Glutamatergic neuron (in vitro differentiated cells): Measurements from ENCODE around the gene NTSR2. TPM values are rescaled to one million over a fixed set of nuclear protein-coding genes. Genes with fewer than 3 reads are reported as not detected.

Source experiments
- DNase-seq: peaks from one replicate; pipeline ENCODE4 v3.0.0; 2022
- H3K27ac Mint-ChIP-seq: one replicate; pipeline ENCODE4 v1.8.0; 2020; ENCODE audit warnings: mild to moderate bottlenecking, mixed read lengths, inconsistent platforms; ENCODE audit not compliant: unreplicated experiment
- H3K27me3 Mint-ChIP-seq: one replicate; pipeline ENCODE4 v1.8.0; 2020; ENCODE audit warnings: mild to moderate bottlenecking, moderate library complexity, mixed read lengths, inconsistent platforms; ENCODE audit not compliant: unreplicated experiment
- H3K36me3 Mint-ChIP-seq: one replicate; pipeline ENCODE4 v1.8.0; 2020; ENCODE audit warnings: mild to moderate bottlenecking, mixed read lengths, inconsistent platforms; ENCODE audit not compliant: unreplicated experiment
- H3K4me1 Mint-ChIP-seq: one replicate; pipeline ENCODE4 v1.8.0; 2020; ENCODE audit warnings: mild to moderate bottlenecking, low read depth, mixed read lengths, inconsistent platforms; ENCODE audit not compliant: unreplicated experiment
- H3K4me3 Mint-ChIP-seq: one replicate; pipeline ENCODE4 v1.8.0; 2020; ENCODE audit warnings: mild to moderate bottlenecking, mixed read lengths, inconsistent platforms; ENCODE audit not compliant: unreplicated experiment
- H3K9me3 Mint-ChIP-seq: one replicate; pipeline ENCODE4 v1.8.0; 2020; ENCODE audit warnings: mild to moderate bottlenecking, moderate library complexity, mixed read lengths, inconsistent platforms; ENCODE audit not compliant: unreplicated experiment
- total RNA-seq: library from RNA; stranded (reverse); fragmentation: NEBNext Ultra II Directional; extraction: Animal tissue kit (Norgen Biotek cat#: 25700); gene quantifications from one replicate; pipeline ENCODE4 v1.2.1, GENCODE V29; 2021; ENCODE audit not compliant: unreplicated experiment
- TF ChIP-seq, protein P1 (sequence below): fragments of 200-600 bp; sonication (generic); IDR thresholded peaks from one replicate; pipeline ENCODE4 v1.5.0; 2021; ENCODE audit not compliant: partially characterized antibody, unreplicated experiment

NTSR2 gene
- total RNA-seq, 1 donor from 2014 or later, result not detected

DNA sequence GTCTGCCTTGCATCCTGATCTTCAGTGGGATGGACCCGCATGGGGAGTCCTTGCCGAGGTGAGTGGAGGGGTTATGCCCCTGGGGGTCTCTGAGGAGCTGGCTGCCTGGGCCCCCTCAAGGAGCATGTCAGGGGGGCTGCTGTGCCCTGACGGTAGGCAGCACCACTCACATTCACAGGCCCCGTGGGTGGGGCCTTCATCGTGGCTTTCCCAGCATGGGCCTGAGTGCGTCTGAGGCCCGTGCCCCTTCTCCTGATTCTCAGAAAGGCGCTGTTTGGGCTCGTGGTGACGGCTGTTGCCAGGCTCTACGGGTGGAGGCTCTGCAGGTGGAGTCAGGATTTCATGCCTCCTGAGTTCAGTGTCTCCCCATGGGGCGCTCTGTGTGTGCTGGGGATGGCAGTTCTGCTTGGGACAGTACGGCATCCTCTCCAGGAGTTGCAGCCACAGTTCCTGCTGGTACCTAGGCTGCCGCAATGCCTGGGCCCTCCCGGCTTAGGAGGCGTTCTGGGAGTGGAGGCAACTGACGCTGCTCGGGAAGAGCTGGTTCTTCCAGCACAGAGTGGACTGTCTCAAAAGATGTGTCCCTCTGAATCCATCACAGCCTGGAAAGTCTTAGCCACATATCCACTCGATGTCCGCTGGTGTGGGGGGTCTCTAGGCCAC is 57.3 kb downstream of the NTSR2 start:
- Mint-ChIP-seq H3K36me3 (peaks cover 5% of the 10 kb centered on the region), H3K27me3 (peaks cover 8% of the 10 kb centered on the region), H3K4me3 (no peak overlapping the region), H3K4me1 (no peaks in the 10 kb centered on the region), H3K27ac (no peak overlapping the region), H3K9me3 (peaks cover 3% of the 10 kb centered on the region)
- TF ChIP-seq, protein P1, sequence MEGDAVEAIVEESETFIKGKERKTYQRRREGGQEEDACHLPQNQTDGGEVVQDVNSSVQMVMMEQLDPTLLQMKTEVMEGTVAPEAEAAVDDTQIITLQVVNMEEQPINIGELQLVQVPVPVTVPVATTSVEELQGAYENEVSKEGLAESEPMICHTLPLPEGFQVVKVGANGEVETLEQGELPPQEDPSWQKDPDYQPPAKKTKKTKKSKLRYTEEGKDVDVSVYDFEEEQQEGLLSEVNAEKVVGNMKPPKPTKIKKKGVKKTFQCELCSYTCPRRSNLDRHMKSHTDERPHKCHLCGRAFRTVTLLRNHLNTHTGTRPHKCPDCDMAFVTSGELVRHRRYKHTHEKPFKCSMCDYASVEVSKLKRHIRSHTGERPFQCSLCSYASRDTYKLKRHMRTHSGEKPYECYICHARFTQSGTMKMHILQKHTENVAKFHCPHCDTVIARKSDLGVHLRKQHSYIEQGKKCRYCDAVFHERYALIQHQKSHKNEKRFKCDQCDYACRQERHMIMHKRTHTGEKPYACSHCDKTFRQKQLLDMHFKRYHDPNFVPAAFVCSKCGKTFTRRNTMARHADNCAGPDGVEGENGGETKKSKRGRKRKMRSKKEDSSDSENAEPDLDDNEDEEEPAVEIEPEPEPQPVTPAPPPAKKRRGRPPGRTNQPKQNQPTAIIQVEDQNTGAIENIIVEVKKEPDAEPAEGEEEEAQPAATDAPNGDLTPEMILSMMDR, result no peak
- DNase-seq, result no peak

DNA sequence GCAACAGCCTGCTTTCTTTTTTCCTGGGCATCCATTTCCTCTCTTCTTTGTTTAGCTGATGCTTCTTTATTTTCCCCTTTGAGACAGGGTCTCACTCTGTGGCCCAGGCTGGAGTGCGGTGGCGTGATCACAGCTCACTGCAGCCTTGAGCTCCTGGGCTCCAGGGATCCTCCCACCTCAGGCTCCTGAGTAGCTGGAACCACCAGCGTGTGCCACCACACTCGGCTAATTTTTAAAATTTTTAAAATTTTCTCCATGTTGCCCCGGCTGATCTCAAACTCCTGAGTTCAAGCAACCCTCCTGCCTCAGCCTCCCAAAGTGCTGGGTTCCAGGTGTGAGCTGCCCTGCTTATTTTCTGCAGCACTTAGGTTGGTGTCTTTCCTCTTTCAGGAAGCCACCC is 58.7 kb downstream of the NTSR2 start:
- Mint-ChIP-seq H3K27me3 (no peaks in the 10 kb centered on the region), H3K9me3 (peaks cover 3% of the 10 kb centered on the region), H3K27ac (no peak overlapping the region), H3K4me1 (no peaks in the 10 kb centered on the region), H3K4me3 (no peak overlapping the region), H3K36me3 (no peaks in the 10 kb centered on the region)
- DNase-seq, result no peak
- TF ChIP-seq, protein P1, result no peak

GRCh38 chr2:11610624-11611242 is 59.3 kb downstream of the NTSR2 start:
- no peaks in the 10 kb centered on the region for H3K4me1 Mint-ChIP-seq
- no peak for DNase-seq
- H3K4me3 Mint-ChIP-seq, result no peak overlapping the region
- H3K27ac Mint-ChIP-seq, result no peak overlapping the region
- H3K9me3 Mint-ChIP-seq, result peaks cover 3% of the 10 kb centered on the region
- no peaks in the 10 kb centered on the region for H3K36me3 Mint-ChIP-seq
- no peaks in the 10 kb centered on the region for H3K27me3 Mint-ChIP-seq
- TF ChIP-seq, protein P1, result no peak

Other genes starting within 250 kb of the NTSR2 start
- gene E2F6, start 204.0 kb downstream of the NTSR2 start, total RNA-seq, result 22.1 TPM
- 134 TPM for gene GREB1, start 136.2 kb downstream of the NTSR2 start, total RNA-seq
- gene LPIN1, start 76.4 kb upstream of the NTSR2 start, total RNA-seq, result 142 TPM